HEK293 (cell line): ENCODE results near the gene SS18L1.

Experiments used
- ATF2 ChIP-seq: fragments of 450-650 bp; formaldehyde crosslinking; IDR thresholded peaks from 2 replicates; pipeline ENCODE4 v1.5.1; 2016; ENCODE audit warnings: missing biosample characterization, missing genetic modification characterization, low read depth
- TF ChIP-seq, protein P1 (sequence below): fragments of 450-650 bp; formaldehyde crosslinking; IDR thresholded peaks from 2 replicates; pipeline ENCODE4 v1.5.1; 2016; ENCODE audit warnings: missing biosample characterization, missing genetic modification characterization

GRCh38 chr20:62211769-62212288 lies 68.3 kb downstream of the SS18L1 start:
- TF ChIP-seq, protein P1, sequence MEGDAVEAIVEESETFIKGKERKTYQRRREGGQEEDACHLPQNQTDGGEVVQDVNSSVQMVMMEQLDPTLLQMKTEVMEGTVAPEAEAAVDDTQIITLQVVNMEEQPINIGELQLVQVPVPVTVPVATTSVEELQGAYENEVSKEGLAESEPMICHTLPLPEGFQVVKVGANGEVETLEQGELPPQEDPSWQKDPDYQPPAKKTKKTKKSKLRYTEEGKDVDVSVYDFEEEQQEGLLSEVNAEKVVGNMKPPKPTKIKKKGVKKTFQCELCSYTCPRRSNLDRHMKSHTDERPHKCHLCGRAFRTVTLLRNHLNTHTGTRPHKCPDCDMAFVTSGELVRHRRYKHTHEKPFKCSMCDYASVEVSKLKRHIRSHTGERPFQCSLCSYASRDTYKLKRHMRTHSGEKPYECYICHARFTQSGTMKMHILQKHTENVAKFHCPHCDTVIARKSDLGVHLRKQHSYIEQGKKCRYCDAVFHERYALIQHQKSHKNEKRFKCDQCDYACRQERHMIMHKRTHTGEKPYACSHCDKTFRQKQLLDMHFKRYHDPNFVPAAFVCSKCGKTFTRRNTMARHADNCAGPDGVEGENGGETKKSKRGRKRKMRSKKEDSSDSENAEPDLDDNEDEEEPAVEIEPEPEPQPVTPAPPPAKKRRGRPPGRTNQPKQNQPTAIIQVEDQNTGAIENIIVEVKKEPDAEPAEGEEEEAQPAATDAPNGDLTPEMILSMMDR (tag by site-specific recombination): no peak
- no peak for TF ChIP-seq ATF2
